ENCODE data around the gene PRKX.
"Not testable (repeated sequence)": the region's sequence is repeated elsewhere in the genome, so short reads cannot be mapped to it uniquely, and the experiment has no call there.

The PRKX gene

GRCh38 chrX:3592184-3592583 is 121.3 kb downstream of the PRKX start:
- DNase-seq (ENCODE audit: extremely low spot score, insufficient read length, low read depth) (no peak), FAIRE-seq (no peak)

DNA sequence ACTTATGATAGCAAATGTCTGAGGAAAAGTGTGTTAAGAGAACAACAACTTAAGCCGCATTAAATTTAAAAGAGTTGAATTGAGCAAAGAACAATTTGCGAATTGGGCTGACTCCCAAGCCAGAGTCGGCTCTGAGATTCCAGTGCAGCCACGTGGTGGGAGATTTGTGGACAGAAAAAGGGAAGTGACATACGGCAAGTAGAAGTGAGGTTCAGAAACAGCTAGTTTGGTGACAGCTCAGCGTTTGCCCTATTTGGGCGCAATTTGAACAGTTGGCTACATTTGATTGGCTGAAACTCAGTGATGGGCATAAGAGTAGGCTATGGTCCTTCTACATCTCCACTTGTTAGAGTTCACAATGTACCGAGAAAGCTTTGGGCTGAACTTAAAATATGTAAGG is 124.0 kb downstream of the PRKX start:
- FAIRE-seq (no peak), DNase-seq (ENCODE audit: extremely low spot score, insufficient read length, low read depth) (no peak)

DNA sequence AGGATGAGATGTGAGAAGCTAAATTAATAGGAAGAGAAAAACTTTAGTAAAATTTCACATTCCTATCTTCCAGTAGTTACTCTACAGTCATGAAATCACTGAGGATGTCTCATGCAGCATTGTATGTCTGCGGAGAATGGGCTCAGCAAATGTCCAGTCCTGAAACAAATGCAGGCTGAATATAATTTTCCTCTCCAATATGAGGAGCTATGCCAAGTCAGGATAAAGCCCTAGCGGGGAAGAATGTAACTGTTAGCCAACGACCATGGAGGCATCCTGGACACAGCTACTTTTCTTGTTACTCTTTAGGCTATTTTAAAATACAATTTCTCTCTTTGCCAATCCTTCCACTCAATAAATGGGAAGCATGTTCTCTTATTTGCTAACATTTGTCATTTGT is 127.7 kb downstream of the PRKX start:
- FAIRE-seq: no peak
- DNase-seq (ENCODE audit: extremely low spot score, insufficient read length, low read depth): no peak

DNA sequence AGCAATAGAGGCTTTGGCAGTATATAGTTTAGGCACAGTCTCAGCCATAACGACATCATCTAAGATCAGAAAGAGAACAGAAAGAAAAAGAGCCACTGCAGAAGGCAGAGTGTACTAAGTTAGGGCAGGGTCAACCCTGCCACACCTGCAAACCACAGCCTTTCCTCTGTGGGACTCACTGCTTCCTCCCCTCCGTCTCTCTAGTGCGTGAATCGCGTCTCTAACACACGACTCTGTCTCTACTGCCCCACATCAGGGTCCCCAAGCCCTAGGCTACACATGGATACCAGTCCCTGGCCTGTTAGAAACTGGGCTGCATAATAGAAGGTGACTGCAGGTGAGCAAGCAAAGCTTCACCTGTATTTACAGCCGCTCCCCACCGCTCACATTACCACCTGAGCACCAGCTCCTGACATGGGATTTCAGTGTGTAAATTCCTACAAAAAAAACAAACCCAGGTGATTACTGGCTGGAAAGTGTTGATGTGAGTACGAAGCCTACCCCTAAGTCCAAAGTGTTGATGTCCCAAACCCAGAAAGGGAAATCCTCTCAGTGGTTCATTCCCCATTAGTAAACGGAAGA is 128.9 kb downstream of the PRKX start:
- FAIRE-seq (no peak), DNase-seq (ENCODE audit: extremely low spot score, insufficient read length, low read depth) (no peak)

DNA sequence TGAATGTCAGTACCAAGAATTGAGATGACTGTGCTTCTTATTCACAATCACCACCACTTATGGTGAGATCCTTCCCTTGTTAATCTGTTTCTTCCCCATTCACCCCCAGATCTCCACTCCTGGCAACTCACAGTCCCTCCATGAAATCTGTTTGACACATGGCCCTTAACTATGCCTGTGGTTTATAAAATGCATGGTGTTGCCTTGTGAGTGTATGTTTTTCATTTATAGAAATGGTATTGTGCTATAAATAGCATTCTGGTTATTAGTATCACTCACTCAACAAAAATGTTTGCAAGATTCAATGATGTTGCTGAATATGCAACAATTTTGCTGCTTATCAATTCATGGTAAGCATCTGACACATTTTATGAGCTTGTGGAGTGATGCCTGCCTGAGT is 131.0 kb downstream of the PRKX start:
- FAIRE-seq (no peak), DNase-seq (ENCODE audit: extremely low spot score, insufficient read length, low read depth) (no peak)

DNA sequence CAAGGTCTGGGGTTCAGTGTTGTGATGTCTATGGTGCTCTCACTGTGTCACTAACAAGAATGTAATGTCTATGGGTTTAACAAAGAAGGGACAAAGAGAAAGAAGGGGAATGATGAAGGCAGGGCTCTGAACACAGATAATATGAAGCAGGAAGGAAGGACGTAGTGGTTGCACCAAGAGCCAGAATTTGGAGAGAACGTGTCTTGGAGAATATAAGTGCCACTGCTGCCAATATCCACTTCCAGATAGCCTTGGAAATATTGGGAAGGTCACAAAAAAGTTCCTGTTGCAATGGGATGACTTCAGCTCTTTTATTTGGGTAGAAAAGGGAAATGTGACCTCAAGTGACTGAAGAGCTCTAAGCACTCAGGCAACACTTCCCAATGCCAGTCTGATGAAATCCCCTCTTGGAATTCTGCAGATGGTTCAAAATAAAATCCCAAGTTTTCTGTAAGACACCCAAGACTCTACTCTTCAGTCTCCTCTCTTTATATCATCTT is 131.8 kb downstream of the PRKX start:
- no peak for DNase-seq (ENCODE audit: extremely low spot score, insufficient read length, low read depth)
- no peak for FAIRE-seq

GRCh38 chrX:3577551-3577950 is 135.9 kb downstream of the PRKX start:
- DNase-seq (ENCODE audit: extremely low spot score, insufficient read length, low read depth) (no peak), FAIRE-seq (no peak)

GRCh38 chrX:3576886-3577501 is 136.5 kb downstream of the PRKX start:
- DNase-seq (ENCODE audit: extremely low spot score, insufficient read length, low read depth) (no peak), FAIRE-seq (no peak)

GRCh38 chrX:3567686-3568085 is 145.8 kb downstream of the PRKX start:
- DNase-seq (ENCODE audit: extremely low spot score, insufficient read length, low read depth): no peak
- no peak for FAIRE-seq

DNA sequence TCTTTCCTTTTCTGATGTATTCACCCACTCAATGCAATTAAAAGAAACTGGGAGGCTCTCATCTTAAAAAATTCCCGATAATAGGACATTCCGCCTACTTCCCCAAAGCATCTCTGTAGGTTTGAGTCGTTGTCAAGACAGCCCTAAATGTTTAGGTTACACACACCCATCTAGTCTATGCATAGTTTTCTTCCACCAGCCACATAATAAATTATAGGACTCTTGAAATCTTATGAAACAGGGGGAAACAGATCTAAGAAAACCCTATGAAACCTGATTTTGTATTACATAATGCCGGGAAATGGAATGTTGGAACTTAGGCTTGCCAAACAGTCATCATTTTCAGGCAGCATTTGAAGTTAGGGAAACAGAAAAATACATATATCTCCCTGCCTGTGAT is 150.0 kb downstream of the PRKX start:
- FAIRE-seq: no peak
- DNase-seq (ENCODE audit: extremely low spot score, insufficient read length, low read depth): no peak

DNA sequence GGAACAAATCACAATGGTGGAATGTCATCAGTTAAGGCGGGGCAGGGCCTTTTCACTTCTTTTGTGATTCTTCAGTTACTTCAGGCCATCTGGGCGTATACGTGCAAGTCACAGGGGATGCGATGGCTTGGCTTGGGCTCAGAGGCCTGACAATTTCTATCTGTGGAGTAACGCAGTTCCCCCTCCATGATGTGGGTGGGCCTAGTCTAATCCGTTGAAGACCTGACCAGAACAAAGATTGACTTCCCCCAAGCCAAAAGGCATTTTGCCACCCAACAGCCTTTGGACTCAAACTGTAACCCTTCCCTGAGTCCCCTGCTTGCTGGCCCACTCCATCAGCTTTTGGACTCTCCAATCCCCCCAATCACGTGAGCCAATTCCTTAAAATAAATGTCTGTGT is 153.4 kb downstream of the PRKX start:
- DNase-seq (ENCODE audit: extremely low spot score, insufficient read length, low read depth); FAIRE-seq: not testable (repeated sequence)

Data from GM18507 (cell line).